IPS DF 19.7 (cell line): ENCODE results near the gene PDE4B.
"Not testable (repeated sequence)": the region's sequence is repeated elsewhere in the genome, so short reads cannot be mapped to it uniquely, and the experiment has no call there.

ENCODE experiments used
- DNase-seq: peaks from one replicate; pipeline ENCODE4 v3.0.0-alpha.2; 2013; ENCODE audit warnings: low read depth, low spot score

PDE4B gene

GRCh38 chr1:66384258-66384921 is 591.7 kb downstream of the PDE4B start:
- no peak for DNase-seq

- no peak for DNase-seq
These were observed 594.0 kb downstream of the PDE4B start for GRCh38 chr1:66386712-66387111.

- DNase-seq, result no peak
These were observed 596.2 kb downstream of the PDE4B start for GRCh38 chr1:66388913-66389312.

GRCh38 chr1:66393586-66394287 is 601.0 kb downstream of the PDE4B start:
- DNase-seq, result no peak

GRCh38 chr1:66394603-66395002 is 601.9 kb downstream of the PDE4B start:
- DNase-seq, result no peak

GRCh38 chr1:66395202-66396061 is 602.7 kb downstream of the PDE4B start:
- no peak for DNase-seq

- DNase-seq, result no peak
These were observed 603.7 kb downstream of the PDE4B start for GRCh38 chr1:66396212-66396890.

- no peak for DNase-seq
These were observed 604.5 kb downstream of the PDE4B start for GRCh38 chr1:66397192-66397591.

GRCh38 chr1:66399888-66400529 is 607.3 kb downstream of the PDE4B start:
- DNase-seq, result no peak

GRCh38 chr1:66400660-66401059 is 608.0 kb downstream of the PDE4B start:
- no peak for DNase-seq

- no peak for DNase-seq
These were observed 608.5 kb downstream of the PDE4B start for GRCh38 chr1:66401244-66401643.

GRCh38 chr1:66402194-66402593 is 609.5 kb downstream of the PDE4B start:
- no peak for DNase-seq

- DNase-seq, result no peak
These were observed 610.5 kb downstream of the PDE4B start for GRCh38 chr1:66403007-66403731.

GRCh38 chr1:66405061-66405460 is 612.4 kb downstream of the PDE4B start:
- no peak for DNase-seq

- DNase-seq, result not testable (repeated sequence)
These were observed 618.8 kb downstream of the PDE4B start for GRCh38 chr1:66411449-66411848.

GRCh38 chr1:66412704-66413103 is 620.0 kb downstream of the PDE4B start:
- no peak for DNase-seq

- DNase-seq, result no peak
These were observed 620.6 kb downstream of the PDE4B start for GRCh38 chr1:66413136-66413837.

- no peak for DNase-seq
These were observed 621.1 kb downstream of the PDE4B start for GRCh38 chr1:66413838-66414175.

GRCh38 chr1:66415281-66415680 is 622.6 kb downstream of the PDE4B start:
- DNase-seq, result no peak

GRCh38 chr1:66415866-66416265 is 623.2 kb downstream of the PDE4B start:
- no peak for DNase-seq
